ENCODE results near the gene FSIP2. TPM values are rescaled to one million over a fixed set of nuclear protein-coding genes. Genes with fewer than 3 reads are reported as not detected.

The FSIP2 gene
- total RNA-seq, 1 experiment from 2014 or later, result 2.2 TPM

GRCh38 chr2:185785156-185785555, 46.6 kb downstream of the FSIP2 start (continued):
- TF ChIP-seq ATF2 (CRISPR knock-in tag; IDR thresholded peaks at IDR 0.05; ENCODE audit: borderline replicate concordance, low read depth) (no peak), ERG (CRISPR knock-in tag; IDR thresholded peaks at IDR 0.05) (no peak)

- Mint-ChIP-seq H3K27me3 (ENCODE audit: low read depth) (no peaks in the 10 kb centered on the region), H3K9me3 (no peaks in the 10 kb centered on the region), H3K36me3 (no peaks in the 10 kb centered on the region), H3K4me1 (no peaks in the 10 kb centered on the region), H3K27ac (no peak overlapping the region), H3K4me3 (no peak overlapping the region)
- DNase-seq (ENCODE audit: low spot score), result no peak
- CTCF ChIA-PET, result no interaction called here
- TF ChIP-seq NFE2L1 (CRISPR knock-in tag; IDR thresholded peaks at IDR 0.05), result no peak
- no peak for TF ChIP-seq ZNF121 (CRISPR knock-in tag; IDR thresholded peaks at IDR 0.05)
- TF ChIP-seq ZNF532 (CRISPR knock-in tag; IDR thresholded peaks at IDR 0.05; ENCODE audit: borderline replicate concordance), result no peak
- POLR2A ChIA-PET, result no interaction called here
- ATAC-seq, result no peak
Observed at GRCh38 chr2:185785851-185786473, 47.4 kb downstream of the FSIP2 start.

GRCh38 chr2:185787227-185788145, 48.9 kb downstream of the FSIP2 start:
- ChIA-PET POLR2A (no interaction called here), CTCF (no interaction called here)
- DNase-seq (ENCODE audit: low spot score) (no peak), ATAC-seq (no peak)
- TF ChIP-seq ZSCAN18 (CRISPR knock-in tag; IDR thresholded peaks at IDR 0.05) (no peak), FOXJ3 (CRISPR knock-in tag; IDR thresholded peaks at IDR 0.05; ENCODE audit: borderline replicate concordance) (no peak), HMGA2 (CRISPR knock-in tag; IDR thresholded peaks at IDR 0.05) (peak; percentile 95), TEAD1 (CRISPR knock-in tag; IDR thresholded peaks at IDR 0.05) (no peak)
- no peaks in the 10 kb centered on the region for H3K27me3 Mint-ChIP-seq (ENCODE audit: low read depth)
- H3K4me1 Mint-ChIP-seq, result no peaks in the 10 kb centered on the region
- peaks cover 15% of the 10 kb centered on the region for H3K9me3 Mint-ChIP-seq
- no peaks in the 10 kb centered on the region; the same call in 1 of the 2 replicates for H3K36me3 Mint-ChIP-seq
- H3K27ac Mint-ChIP-seq, result no peak overlapping the region
- no peak overlapping the region for H3K4me3 Mint-ChIP-seq

GRCh38 chr2:185790361-185790760, 51.8 kb downstream of the FSIP2 start:
- no peak overlapping the region for H3K4me3 Mint-ChIP-seq
- H3K27ac Mint-ChIP-seq, result no peak overlapping the region
- ATAC-seq (no peak), DNase-seq (ENCODE audit: low spot score) (no peak)
- H3K27me3 Mint-ChIP-seq (ENCODE audit: low read depth), result no peaks in the 10 kb centered on the region
- ChIA-PET CTCF (interaction anchor here (1.2 kb wide), 1 partner anchor 52 kb away, joined by 5 read pairs; the partner anchor contains the start of gene FSIP2), POLR2A (no interaction called here)
- H3K4me1 Mint-ChIP-seq, result no peaks in the 10 kb centered on the region
- H3K9me3 Mint-ChIP-seq, result peaks cover 16% of the 10 kb centered on the region
- no peaks in the 10 kb centered on the region; the same call in 1 of the 2 replicates for H3K36me3 Mint-ChIP-seq
- TF ChIP-seq NFYB (CRISPR knock-in tag; conservative IDR thresholded peaks at IDR 0.05; ENCODE audit: low read depth), result no peak
- no peak for TF ChIP-seq ARID4B (CRISPR knock-in tag; IDR thresholded peaks at IDR 0.05; ENCODE audit: borderline replicate concordance)
- TF ChIP-seq NFATC4 (CRISPR knock-in tag; IDR thresholded peaks at IDR 0.05), result no peak
- no peak for TF ChIP-seq MYBL2 (CRISPR knock-in tag; IDR thresholded peaks at IDR 0.05)
- TF ChIP-seq ZNF232 (CRISPR knock-in tag; IDR thresholded peaks at IDR 0.05), result no peak
- no peak for TF ChIP-seq NR1H2 (CRISPR knock-in tag; IDR thresholded peaks at IDR 0.05)
